Trophoblast cell (in vitro differentiated cells and primary cell): ENCODE data around the gene PLXNA2.

ENCODE experiments used
- DNase-seq, 2 donors: peaks; one replicate each; pipeline ENCODE4 v3.0.0-alpha.2; 2016
- H2AFZ ChIP-seq: 2 replicates; pipeline ENCODE4 v1.6.1; 2013; ENCODE audit warnings: low read length, moderate library complexity, mild to moderate bottlenecking; ENCODE audit not compliant: insufficient read depth, poor library complexity
- H2AK5ac ChIP-seq: 2 replicates; pipeline ENCODE4 v1.6.1; 2013; ENCODE audit warnings: mild to moderate bottlenecking, low read length
- H2BK120ac ChIP-seq: 2 replicates; pipeline ENCODE4 v1.6.1; 2013; ENCODE audit warnings: low read length, mild to moderate bottlenecking, moderate library complexity; ENCODE audit not compliant: insufficient read depth, poor library complexity
- H2BK12ac ChIP-seq: 2 replicates; pipeline ENCODE4 v1.6.1; 2013; ENCODE audit warnings: mild to moderate bottlenecking, low read length, moderate library complexity
- H2BK5ac ChIP-seq: 2 replicates; pipeline ENCODE4 v1.6.1; 2013; ENCODE audit warnings: low read length, low read depth, moderate library complexity, mild to moderate bottlenecking; ENCODE audit not compliant: poor library complexity
- H3K14ac ChIP-seq: 2 replicates; pipeline ENCODE4 v1.6.1; 2013; ENCODE audit warnings: mild to moderate bottlenecking, low read length
- H3K18ac ChIP-seq: 2 replicates; pipeline ENCODE4 v1.6.1; 2013; ENCODE audit warnings: mild to moderate bottlenecking, low read length
- H3K23ac ChIP-seq: 2 replicates; pipeline ENCODE4 v1.6.1; 2013; ENCODE audit warnings: low read length
- H3K27ac ChIP-seq: 2 replicates; pipeline ENCODE4 v1.5.1; 2013; ENCODE audit warnings: low read depth, mild to moderate bottlenecking, inconsistent platforms, low read length, moderate library complexity
- H3K27me3 ChIP-seq: 2 replicates; pipeline ENCODE4 v1.6.1; 2013; ENCODE audit warnings: inconsistent platforms, mild to moderate bottlenecking, low read length, moderate library complexity; ENCODE audit not compliant: insufficient read depth
- H3K36me3 ChIP-seq, 2 experiments: 1 replicate in 1 of 2; 2 replicates in 1 of 2; pipeline ENCODE4 v1.6.1; 2013; ENCODE audit warnings: low read length in 2 of 2, mild to moderate bottlenecking in 2 of 2, moderate library complexity in 1 of 2; ENCODE audit not compliant: insufficient read depth in 2 of 2, control insufficient read depth in 1 of 2
- H3K4ac ChIP-seq: 2 replicates; pipeline ENCODE4 v1.6.1; 2013; ENCODE audit warnings: low read depth, mild to moderate bottlenecking, low read length, moderate library complexity
- H3K4me1 ChIP-seq, 2 experiments: 1 replicate in 1 of 2; 2 replicates in 1 of 2; pipeline ENCODE4 v1.6.1; 2013; ENCODE audit warnings: low read length in 2 of 2, mild to moderate bottlenecking in 2 of 2, moderate library complexity in 1 of 2; ENCODE audit not compliant: insufficient read depth in 2 of 2, control insufficient read depth in 1 of 2
- H3K4me2 ChIP-seq: 2 replicates; pipeline ENCODE4 v1.6.1; 2013; ENCODE audit warnings: inconsistent platforms, mild to moderate bottlenecking, low read length, moderate library complexity
- H3K4me3 ChIP-seq: 2 replicates; pipeline ENCODE4 v1.5.1; 2013; ENCODE audit warnings: mild to moderate bottlenecking, low read depth, low read length, inconsistent platforms
- H3K79me1 ChIP-seq: one replicate; pipeline ENCODE4 v1.6.1; 2013; ENCODE audit warnings: low read length
- H3K79me2 ChIP-seq: 2 replicates; pipeline ENCODE4 v1.6.1; 2013; ENCODE audit warnings: low read length, mild to moderate bottlenecking; ENCODE audit not compliant: control insufficient read depth, insufficient read depth, poor library complexity
- H3K9ac ChIP-seq: 2 replicates; pipeline ENCODE4 v1.6.1; 2013; ENCODE audit warnings: mild to moderate bottlenecking, low read length
- H3K9me3 ChIP-seq: 2 replicates; pipeline ENCODE4 v1.6.1; 2013; ENCODE audit warnings: low read depth, mild to moderate bottlenecking, control low read depth, inconsistent platforms, low read length; ENCODE audit not compliant: insufficient read depth
- H4K12ac ChIP-seq: 2 replicates; pipeline ENCODE4 v1.6.1; 2013; ENCODE audit warnings: low read depth, mild to moderate bottlenecking, low read length, moderate library complexity
- H4K8ac ChIP-seq: 2 replicates; pipeline ENCODE4 v1.6.1; 2013; ENCODE audit warnings: low read depth, mild to moderate bottlenecking, low read length, moderate library complexity
- H4K91ac ChIP-seq: one replicate; pipeline ENCODE4 v1.6.1; 2013; ENCODE audit warnings: low read depth, mild to moderate bottlenecking, low read length, moderate library complexity
- WGBS: extraction: QIAGEN DNeasy Blood & Tissue Kit; methylation state at CpG from one replicate; pipeline ENCODE4 v1.1.7; 2013; ENCODE audit warnings: missing lambda C conversion rate; ENCODE audit not compliant: insufficient read length, insufficient coverage; ENCODE audit errors: extremely low coverage; 5-methylcytosine and 5-hydroxymethylcytosine counted together

Gene PLXNA2

GRCh38 chr1:208188607-208189006 is 55.6 kb downstream of the PLXNA2 start:
- Histone ChIP-seq H3K4ac (peak overlapping the region; percentile 24), H2BK120ac (no peak overlapping the region), H4K91ac (peak overlapping the region; percentile 78), H2AK5ac (peak overlapping the region; percentile 56), H3K14ac (no peak overlapping the region), H2BK5ac (peak overlapping the region; percentile 60), H3K79me1 (peaks cover 18% of the 10 kb centered on the region), H2AFZ (no peak overlapping the region), H3K4me1 (peaks cover 23 to 33% of the 10 kb centered on the region in 2 experiments), H3K27ac (peak overlapping the region; percentile 10), H3K9me3 (no peaks in the 10 kb centered on the region), H3K4me2 (no peak overlapping the region), H2BK12ac (peak overlapping the region; percentile 59), H3K27me3 (no peaks in the 10 kb centered on the region), H3K4me3 (no peak overlapping the region), H3K18ac (no peak overlapping the region), H4K8ac (no peak overlapping the region), H3K9ac (no peak overlapping the region), H3K23ac (no peak overlapping the region), H4K12ac (no peak overlapping the region), H3K79me2 (peaks cover 4% of the 10 kb centered on the region), H3K36me3 (peaks cover 5 to 21% of the 10 kb centered on the region in 2 experiments)
- no CpG with 5 or more reads among the region's 1 CpG for WGBS
- no peak for DNase-seq

GRCh38 chr1:208187499-208188041 is 56.6 kb downstream of the PLXNA2 start:
- H3K79me2 ChIP-seq: peaks cover 4% of the 10 kb centered on the region
- no peak overlapping the region for H4K8ac ChIP-seq
- H3K4me1 ChIP-seq: peaks cover 26 to 35% of the 10 kb centered on the region in 2 experiments
- no peak overlapping the region for H2AK5ac ChIP-seq
- no peaks in the 10 kb centered on the region for H3K9me3 ChIP-seq
- DNase-seq: peak in 1 of 2 donors; percentile 32
- no peak overlapping the region for H2AFZ ChIP-seq
- peak overlapping the region; percentile 56 for H2BK120ac ChIP-seq
- H3K27ac ChIP-seq: no peak overlapping the region
- no peak overlapping the region for H4K12ac ChIP-seq
- no peak overlapping the region for H3K9ac ChIP-seq
- H3K36me3 ChIP-seq: peaks cover 5 to 21% of the 10 kb centered on the region in 2 experiments
- H2BK12ac ChIP-seq: peak overlapping the region; percentile 61
- peak overlapping the region; percentile 38 for H2BK5ac ChIP-seq
- peaks cover 25% of the 10 kb centered on the region for H3K79me1 ChIP-seq
- H3K14ac ChIP-seq: peak overlapping the region; percentile 35
- no peak overlapping the region for H3K23ac ChIP-seq
- H4K91ac ChIP-seq: peak overlapping the region; percentile 42
- H3K27me3 ChIP-seq: no peaks in the 10 kb centered on the region
- H3K4me3 ChIP-seq: no peak overlapping the region
- peak overlapping the region; percentile 51 for H3K4ac ChIP-seq
- H3K18ac ChIP-seq: no peak overlapping the region
- no peak overlapping the region for H3K4me2 ChIP-seq
- WGBS: no CpG with 5 or more reads among the region's 7 CpGs

DNA sequence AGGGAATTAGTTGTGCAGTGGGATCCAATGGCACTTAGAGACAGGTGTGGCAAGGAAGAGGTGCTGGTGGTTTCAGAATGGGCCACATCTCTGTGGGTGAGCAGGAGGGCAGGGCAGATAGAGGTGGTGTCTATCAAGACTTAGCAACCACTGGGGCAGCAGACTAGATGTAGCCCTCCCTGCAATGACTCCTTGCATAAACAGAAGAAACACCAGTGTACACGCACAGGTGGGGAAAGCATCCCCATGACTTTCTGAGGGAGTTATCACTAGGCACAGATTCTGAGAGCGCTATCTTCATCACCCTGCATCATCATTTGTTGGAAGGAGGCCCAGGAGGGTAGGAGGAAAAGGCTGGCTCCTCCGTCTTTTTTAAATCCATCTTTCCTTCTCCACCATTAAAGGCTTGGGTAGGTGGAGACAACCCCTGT is 58.4 kb downstream of the PLXNA2 start:
- WGBS: no CpG with 5 or more reads among the region's 3 CpGs
- H3K14ac ChIP-seq: no peak overlapping the region

DNA sequence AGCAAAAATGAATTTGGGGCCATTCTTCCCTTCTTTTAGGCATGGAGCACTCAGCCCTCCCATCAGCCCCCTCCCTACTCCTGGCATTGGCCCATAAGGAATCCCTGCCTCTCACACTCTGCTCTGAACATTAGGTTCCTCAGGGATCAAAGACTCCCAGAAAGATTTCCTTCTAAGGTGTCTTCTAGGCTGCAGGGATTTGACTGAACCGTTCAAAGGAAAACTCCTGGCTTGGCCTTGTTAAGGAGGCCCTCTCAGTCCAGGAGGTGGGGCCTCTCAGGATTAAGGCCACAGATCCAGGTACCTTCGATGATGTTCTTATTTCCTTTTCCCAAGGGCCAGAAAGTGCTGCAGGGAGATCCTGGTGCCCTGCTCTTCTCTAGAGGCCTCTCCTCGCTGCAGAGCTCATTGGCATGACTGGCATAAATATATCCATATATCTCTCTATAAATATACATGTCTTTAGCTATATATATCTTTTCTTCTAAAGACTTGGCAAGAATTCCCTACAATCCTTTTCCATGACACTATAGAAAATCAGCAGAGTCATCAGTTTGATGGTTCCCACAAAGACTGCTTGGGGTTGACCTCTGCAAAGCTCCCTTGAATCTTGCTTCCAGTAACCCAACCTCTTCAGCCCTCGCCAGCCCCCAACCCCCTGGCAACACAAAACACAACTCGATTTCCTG is 59.1 kb downstream of the PLXNA2 start:
- Histone ChIP-seq H4K8ac (peak overlapping the region; percentile 34), H3K14ac (no peak overlapping the region), H3K36me3 (peaks cover 2 to 12% of the 10 kb centered on the region in 2 experiments), H3K9me3 (no peaks in the 10 kb centered on the region), H3K79me2 (peaks cover 4% of the 10 kb centered on the region), H3K79me1 (peaks cover 27% of the 10 kb centered on the region), H3K4me3 (no peak overlapping the region), H4K91ac (peak overlapping the region; percentile 56), H3K4me1 (peaks cover 26 to 37% of the 10 kb centered on the region in 2 experiments), H2BK12ac (peak overlapping the region; percentile 77), H4K12ac (no peak overlapping the region), H3K27ac (peak overlapping the region; percentile 42), H3K18ac (no peak overlapping the region), H2BK5ac (peak overlapping the region; percentile 42), H2AFZ (no peak overlapping the region), H3K9ac (no peak overlapping the region), H2BK120ac (peak overlapping the region; percentile 47), H2AK5ac (peak overlapping the region; percentile 9), H3K27me3 (no peaks in the 10 kb centered on the region), H3K4me2 (no peak overlapping the region), H3K4ac (no peak overlapping the region), H3K23ac (no peak overlapping the region)
- DNase-seq: no peak
- WGBS: no CpG with 5 or more reads among the region's 5 CpGs

More for the DNA sequence above, 58.4 kb downstream of the PLXNA2 start:
- no peak overlapping the region for H2AFZ ChIP-seq
- H3K4me3 ChIP-seq: no peak overlapping the region
- H3K36me3 ChIP-seq: peaks cover 2 to 13% of the 10 kb centered on the region in 2 experiments
- no peak overlapping the region for H2BK5ac ChIP-seq
- no peak overlapping the region for H3K9ac ChIP-seq
- no peak for DNase-seq
- H3K18ac ChIP-seq: no peak overlapping the region
- no peak overlapping the region for H4K8ac ChIP-seq
- H3K79me2 ChIP-seq: peaks cover 4% of the 10 kb centered on the region
- H3K4me1 ChIP-seq: peaks cover 26 to 35% of the 10 kb centered on the region in 2 experiments
- no peaks in the 10 kb centered on the region for H3K9me3 ChIP-seq
- H3K79me1 ChIP-seq: peaks cover 27% of the 10 kb centered on the region
- H4K12ac ChIP-seq: no peak overlapping the region
- H3K4me2 ChIP-seq: no peak overlapping the region
- peak overlapping the region; percentile 46 for H2BK12ac ChIP-seq
- no peak overlapping the region for H4K91ac ChIP-seq
- peak overlapping the region; percentile 13 for H3K4ac ChIP-seq
- H2BK120ac ChIP-seq: no peak overlapping the region
- H3K27me3 ChIP-seq: no peaks in the 10 kb centered on the region
- no peak overlapping the region for H2AK5ac ChIP-seq
- no peak overlapping the region for H3K27ac ChIP-seq
- H3K23ac ChIP-seq: peak overlapping the region; percentile 55
